WI38 (cell line): ENCODE measurements around the gene MIF4GD.

Experiments used
- H3K4me3 ChIP-seq: 2 replicates; pipeline ENCODE4 v1.5.1; 2011; ENCODE audit warnings: low read depth, mild to moderate bottlenecking, control low read depth, low read length
- CTCF ChIP-seq: IDR thresholded peaks from 2 replicates; pipeline ENCODE4 v1.5.1; 2012; ENCODE audit warnings: low read depth, mild to moderate bottlenecking, control low read depth, low read length

The MIF4GD gene

GRCh38 chr17:75225016-75225415, 46.0 kb downstream of the MIF4GD start:
- H3K4me3 ChIP-seq: no peak overlapping the region
- no peak for TF ChIP-seq CTCF

- H3K4me3 ChIP-seq: no peak overlapping the region
- TF ChIP-seq CTCF: no peak
Measured at GRCh38 chr17:75219815-75220214, 51.2 kb downstream of the MIF4GD start.

- no peak overlapping the region for H3K4me3 ChIP-seq
- TF ChIP-seq CTCF: no peak
Measured at GRCh38 chr17:75218131-75218530, 52.9 kb downstream of the MIF4GD start.
